ENCODE data around the gene ZNHIT2.

DNA sequence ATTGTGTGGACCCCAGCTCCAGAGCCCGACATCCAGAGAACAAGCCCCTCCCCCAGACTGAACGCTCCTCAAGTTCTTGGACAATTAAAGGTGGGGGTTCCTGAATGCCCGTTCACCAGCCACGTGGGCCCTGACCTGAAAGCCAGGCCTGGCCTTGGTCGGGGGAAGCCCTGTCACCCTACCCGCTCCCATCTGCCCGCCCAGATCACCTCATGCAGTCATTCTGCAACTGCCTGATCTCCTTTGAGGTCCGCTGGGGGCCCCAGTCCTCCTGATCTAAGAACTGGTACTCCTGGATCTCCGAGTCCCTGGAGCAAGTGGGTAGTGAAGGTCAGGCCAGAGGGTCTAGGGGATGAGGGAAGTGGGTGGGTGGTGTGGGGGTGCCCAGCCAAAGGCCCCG is 50.1 kb downstream of the ZNHIT2 start:
- TF ChIP-seq, protein P1, sequence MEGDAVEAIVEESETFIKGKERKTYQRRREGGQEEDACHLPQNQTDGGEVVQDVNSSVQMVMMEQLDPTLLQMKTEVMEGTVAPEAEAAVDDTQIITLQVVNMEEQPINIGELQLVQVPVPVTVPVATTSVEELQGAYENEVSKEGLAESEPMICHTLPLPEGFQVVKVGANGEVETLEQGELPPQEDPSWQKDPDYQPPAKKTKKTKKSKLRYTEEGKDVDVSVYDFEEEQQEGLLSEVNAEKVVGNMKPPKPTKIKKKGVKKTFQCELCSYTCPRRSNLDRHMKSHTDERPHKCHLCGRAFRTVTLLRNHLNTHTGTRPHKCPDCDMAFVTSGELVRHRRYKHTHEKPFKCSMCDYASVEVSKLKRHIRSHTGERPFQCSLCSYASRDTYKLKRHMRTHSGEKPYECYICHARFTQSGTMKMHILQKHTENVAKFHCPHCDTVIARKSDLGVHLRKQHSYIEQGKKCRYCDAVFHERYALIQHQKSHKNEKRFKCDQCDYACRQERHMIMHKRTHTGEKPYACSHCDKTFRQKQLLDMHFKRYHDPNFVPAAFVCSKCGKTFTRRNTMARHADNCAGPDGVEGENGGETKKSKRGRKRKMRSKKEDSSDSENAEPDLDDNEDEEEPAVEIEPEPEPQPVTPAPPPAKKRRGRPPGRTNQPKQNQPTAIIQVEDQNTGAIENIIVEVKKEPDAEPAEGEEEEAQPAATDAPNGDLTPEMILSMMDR (IDR thresholded peaks at IDR 0.05), result no peak
- no peak for TF ChIP-seq POLR2A (IDR thresholded peaks at IDR 0.05)
